Stimulated activated CD4-positive, alpha-beta T cell treated with anti-CD3 and anti-CD28 coated beads, Interleukin-4, amount 100 ng/mL, for 1 hour (primary cell): ENCODE data around the gene SLC39A2.
"Not testable (repeated sequence)": the region's sequence is repeated elsewhere in the genome, so short reads cannot be mapped to it uniquely, and the experiment has no call there.

Source experiments
- DNase-seq: peaks from one replicate; pipeline ENCODE4 v3.0.0-alpha.2; 2020

The SLC39A2 gene, protein sequence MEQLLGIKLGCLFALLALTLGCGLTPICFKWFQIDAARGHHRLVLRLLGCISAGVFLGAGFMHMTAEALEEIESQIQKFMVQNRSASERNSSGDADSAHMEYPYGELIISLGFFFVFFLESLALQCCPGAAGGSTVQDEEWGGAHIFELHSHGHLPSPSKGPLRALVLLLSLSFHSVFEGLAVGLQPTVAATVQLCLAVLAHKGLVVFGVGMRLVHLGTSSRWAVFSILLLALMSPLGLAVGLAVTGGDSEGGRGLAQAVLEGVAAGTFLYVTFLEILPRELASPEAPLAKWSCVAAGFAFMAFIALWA

DNA sequence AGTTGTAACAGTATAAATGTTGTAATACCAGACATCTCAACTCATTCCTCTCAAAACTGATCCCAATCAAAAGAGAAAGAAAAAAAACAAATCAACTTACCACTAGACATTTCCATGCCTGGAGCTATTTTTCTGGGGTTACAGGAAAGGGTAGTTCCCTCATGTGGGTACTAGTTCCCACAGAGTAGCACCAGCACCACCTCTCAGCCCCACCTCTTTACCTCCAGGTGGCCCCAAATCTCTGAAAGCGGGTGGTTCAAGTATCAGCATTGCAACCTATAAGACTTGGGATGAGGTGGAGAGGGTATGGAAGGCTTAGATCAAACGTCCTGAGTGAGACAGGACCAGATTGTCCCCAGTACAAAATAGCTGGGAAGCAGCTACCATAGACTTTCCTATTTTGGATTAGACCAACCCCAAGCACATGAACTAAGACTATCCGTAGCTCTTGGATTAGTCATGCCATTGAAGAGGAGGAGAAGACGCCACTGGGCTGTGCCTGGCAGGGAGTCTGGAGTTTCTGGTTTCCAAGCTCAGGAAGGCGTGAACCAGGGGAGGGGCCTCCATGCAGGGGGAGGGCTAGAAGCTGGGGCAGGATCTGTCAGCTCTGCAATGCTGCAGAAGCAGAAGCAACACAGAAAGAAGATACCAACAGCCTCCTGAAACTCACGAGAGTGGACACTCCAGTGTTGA lies at the start of gene SLC39A2:
Gene SLC39A2 (plus strand): TSS at position 620 of the 693 bp plus-strand sequence. CDS start 154 bp downstream, outside the sequence.
- DNase-seq = no peak

DNA sequence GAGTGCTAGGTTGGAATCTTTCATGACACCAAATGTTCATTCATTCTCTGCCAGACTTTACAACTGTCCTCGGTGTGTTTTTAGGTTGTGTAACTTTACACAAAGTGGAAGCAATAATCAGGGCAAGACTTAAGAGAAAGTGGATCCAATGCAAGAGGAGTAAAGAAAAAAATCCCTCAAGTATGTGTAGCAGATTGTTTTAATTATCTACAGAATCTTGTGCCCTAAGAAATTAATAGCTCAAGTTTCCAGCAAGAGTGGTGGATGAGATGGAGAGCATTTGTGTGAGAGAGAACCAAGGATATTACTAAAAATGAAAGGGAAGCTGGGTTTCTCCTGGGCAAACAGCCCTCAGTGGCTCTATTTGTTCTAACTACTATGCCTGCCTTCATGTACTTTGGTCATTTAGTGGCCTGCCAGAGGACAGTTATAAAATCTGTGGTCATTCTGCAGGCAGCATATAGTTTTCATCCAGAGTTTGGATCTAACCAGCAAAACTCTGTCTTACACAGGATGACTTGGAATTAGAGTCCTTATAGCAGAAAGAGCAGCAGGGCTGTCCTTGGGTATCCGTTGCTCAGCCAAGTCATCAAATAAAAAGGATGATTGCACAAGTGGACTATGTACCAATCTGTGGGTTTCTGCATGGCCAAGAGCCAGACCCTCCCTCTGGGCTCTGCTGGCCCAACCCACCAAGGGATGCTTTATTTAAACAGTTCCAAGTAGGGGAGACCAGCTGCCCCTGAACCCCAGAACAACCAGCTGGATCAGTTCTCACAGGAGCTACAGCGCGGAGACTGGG lies 44.2 kb upstream of the SLC39A2 start, which contains the start of gene RNASE2:
Gene RNASE2 (plus strand): TSS at position 752 of the 802 bp plus-strand sequence. CDS start 285 bp downstream, outside the sequence.
- not testable (repeated sequence) for DNase-seq

- not testable (repeated sequence) for DNase-seq
These were observed 43.6 kb upstream of the SLC39A2 start for GRCh38 chr14:20955538-20955873.

DNA sequence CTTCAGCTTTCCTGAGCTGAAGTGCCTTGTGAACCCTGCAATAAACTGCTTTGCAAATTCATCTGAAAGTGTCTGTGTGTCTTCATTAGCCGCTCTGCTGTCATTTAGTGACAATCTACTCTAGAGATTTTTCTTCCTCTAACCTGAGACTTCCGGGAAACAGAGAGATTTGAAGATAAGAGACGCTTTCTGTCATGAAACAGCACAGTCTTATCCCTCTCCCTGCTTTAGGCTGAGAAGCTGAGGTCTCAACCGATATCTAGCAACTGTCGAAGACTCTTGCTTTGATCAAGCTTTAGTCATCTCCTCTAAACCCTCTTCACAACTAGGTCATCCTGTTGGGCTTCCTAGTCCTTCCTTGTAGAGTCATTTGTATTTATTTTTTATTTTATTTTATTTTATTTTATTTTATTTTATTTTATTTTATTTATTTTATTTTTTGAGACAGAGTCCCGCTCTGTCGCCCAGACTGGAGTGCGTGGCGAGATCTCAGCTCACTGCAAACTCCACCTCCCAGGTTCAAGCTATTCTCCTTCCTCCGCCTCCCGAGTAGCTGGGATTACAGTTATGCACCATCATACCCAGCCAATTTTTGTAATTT lies 42.6 kb upstream of the SLC39A2 start:
- DNase-seq = no peak

DNA sequence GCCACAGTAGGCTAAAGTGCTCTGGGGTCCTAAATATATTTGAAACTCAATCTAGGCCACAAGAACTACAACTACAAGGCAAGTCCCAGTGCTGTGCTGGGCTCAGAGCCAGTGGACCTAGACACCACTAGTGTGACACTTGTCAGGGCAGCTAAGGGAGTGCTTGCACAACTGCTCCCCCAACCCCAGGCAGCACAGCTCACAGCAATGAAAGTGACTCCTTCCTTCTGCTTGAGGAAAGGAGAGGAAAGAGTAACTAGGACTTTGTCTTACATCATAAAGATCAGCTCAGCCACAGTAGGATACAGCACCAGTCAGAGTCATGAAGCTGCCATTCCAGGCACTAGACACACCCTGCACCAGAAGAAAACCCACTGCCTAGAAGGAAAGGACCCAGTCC lies 40.1 kb upstream of the SLC39A2 start:
- not testable (repeated sequence) for DNase-seq

DNA sequence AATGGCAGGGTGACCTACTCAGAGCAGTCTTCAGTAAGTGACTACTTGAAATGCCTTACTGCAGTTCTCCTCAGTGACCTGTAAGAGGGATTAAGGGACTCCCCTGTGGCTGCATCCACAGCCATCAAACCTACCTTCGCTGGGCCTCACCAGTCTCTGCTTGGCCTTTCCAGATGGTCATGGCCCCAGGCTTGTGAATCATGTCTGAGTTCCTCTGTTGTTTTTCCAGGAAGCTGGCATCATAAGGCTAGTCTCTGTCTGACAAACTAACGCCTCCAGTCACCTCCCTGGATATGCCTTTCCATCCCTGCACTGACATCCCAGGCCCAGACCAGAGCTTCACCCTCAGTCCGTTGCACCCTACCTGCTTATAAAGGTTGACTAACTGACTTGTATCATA lies 29.8 kb upstream of the SLC39A2 start:
- no peak for DNase-seq

- no peak for DNase-seq
These were observed 28.5 kb upstream of the SLC39A2 start for GRCh38 chr14:20970647-20970982.

DNA sequence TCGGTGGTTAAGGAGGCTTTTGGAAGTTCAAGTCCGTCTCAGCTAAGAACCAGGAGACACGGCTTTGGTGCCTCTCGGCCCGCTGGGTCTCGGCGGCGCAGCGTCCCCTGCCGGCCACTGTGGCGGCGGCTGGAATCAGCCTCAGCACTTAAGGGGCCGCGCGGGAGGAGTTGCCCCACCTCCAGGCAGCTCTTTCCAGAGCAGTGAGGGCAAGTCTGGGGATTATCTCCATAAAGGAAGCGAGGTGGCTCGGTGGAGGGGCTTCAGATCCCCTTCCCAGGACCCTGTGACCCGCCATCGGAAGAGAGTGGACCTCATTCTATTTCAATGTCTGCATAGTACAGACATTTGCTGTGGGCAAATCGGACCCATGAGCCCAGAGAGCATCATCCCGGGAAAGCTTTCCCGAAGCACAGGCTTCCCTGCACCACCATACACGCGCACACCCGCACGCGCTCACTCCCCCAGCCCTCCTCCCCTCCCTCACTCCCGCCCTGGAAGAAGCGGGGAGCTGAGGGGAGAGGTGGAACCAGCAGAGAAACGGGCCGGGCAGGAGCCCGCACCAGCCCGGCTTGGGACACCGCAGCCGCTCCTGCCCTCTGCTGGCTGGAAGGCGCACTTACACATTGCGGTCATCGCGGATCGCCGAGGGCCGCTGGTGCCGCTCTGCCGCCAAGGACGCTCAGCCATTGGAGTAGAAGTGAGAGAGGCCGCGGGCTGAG lies 27.9 kb upstream of the SLC39A2 start:
- DNase-seq = peak; percentile 80

DNA sequence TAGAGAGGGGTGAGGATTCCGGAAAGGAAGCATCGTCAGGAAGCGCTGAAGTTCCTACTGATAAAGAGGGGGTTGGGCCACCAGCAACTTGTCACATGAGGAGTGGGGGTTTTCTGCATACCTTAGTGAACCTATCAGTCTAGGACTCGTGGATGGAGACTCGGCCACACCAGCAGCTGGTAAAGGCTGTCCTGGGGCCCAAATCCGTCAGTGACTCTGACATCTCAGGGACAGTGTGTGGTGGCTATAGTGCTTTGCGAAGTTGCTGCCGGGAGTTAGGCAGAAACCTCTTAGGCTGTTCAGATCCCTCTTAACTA lies 27.4 kb upstream of the SLC39A2 start:
- no peak for DNase-seq

DNA sequence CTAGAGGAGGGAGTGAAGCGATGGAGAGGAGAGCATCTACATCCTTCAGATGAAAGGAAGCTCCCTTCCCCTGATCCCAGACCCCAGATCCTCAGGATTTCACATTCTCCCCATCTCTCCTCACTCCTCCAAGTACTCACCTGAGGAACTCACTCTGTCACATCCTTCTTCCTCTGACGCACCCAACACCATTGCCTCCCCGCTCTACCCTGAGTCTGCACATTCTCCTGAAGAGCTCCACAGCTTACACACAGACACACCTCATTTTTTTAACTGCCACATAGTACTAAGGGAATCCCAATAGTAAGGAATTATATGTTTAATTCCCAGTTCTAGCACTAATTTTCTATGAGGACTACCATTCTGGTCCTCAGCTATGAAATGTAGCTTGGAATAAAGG lies 25.6 kb upstream of the SLC39A2 start:
- no peak for DNase-seq

DNA sequence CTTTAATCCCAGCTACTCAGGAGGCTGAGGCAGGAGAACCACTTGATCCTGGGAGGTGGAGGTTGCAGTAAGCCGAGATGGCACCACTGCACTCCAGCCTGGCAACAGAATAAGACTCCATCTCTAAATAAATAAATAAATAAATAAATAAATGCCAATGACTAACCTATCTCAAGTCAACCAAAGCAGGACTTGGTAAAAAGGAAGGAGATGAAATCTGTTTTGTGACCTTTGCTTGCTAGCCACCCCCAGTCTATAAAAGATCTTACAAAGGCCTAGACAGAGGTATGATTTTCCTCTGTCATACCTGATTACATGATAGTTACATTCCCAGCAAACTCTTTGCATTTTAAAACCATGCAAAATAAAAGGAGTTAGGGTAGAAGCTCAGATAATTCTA lies 22.8 kb upstream of the SLC39A2 start:
- no peak for DNase-seq

GRCh38 chr14:20978687-20979086 lies 20.4 kb upstream of the SLC39A2 start:
- no peak for DNase-seq

GRCh38 chr14:20980906-20981305 lies 18.2 kb upstream of the SLC39A2 start:
- no peak for DNase-seq

DNA sequence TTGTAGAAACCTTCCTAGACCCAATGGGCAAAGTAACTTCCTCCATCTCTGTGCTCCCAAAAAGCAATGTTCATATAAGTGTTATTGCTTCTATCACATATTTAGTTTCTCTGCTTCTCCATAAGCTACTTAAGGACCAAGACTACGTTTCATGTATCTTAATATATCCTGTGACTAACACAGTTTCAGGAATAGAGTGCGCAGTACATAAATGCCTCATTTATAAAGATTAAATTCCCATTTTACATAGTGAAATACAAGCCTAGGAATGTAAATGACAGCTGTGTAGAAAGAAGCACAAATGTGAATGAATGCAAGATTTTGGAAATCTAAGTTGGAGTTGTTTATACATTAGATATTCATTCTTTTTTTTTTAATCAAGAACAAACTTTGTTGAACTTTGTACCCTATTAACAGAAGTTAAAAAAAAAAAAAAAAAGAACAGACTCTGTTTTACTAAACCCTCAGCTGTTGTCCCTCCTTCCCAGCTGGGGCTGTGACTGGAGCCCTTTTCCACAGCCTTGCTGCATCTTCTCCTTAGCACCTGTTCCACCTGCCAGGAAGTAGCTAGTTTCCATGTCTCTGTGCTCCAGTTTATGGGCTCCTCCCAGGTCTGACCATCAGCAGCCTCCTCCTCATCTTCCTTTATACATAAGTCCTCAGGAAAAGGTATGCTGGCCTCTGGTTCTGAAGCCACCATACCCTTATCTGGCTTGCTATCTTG lies 16.3 kb upstream of the SLC39A2 start:
- DNase-seq = no peak

DNA sequence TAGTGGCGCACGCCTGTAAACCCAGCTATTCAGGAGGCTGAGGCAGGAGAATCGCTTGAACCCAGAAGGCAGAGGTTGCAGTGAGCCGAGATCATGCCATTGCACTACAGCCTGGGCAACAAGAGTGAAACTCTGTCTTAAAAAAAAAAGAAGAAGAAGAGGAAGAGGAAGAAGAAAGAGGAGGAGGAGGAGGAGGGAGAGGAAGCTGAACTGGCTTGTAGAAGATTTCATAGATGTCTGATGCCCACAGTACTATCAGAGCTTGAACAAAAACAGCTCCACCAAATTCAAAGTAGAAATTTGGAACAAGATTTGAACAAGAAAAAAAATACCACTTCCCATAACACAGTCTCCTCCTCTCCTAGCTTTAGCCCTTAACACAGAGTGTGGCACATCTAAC lies 13.4 kb upstream of the SLC39A2 start:
- not testable (repeated sequence) for DNase-seq

DNA sequence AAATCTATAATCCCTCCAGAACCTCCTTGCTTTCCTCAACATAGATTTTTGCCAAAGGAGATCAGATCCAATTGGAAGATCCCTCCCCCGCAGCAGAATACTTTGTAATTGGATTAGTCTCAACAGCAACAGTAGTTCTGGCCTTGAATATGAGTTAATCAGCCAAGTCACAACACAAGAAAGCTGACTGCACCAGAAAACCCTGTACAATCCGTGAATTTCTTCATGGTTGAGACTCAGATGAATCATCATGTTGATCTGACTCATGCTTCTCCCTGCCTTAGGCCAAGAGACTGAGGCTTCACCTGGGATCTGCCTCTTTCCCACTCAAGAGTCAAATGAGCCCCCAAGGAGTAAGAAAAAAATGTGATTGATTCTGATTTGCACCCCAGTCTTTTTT lies 12.3 kb upstream of the SLC39A2 start:
- no peak for DNase-seq

- DNase-seq = no peak
These were observed 10.2 kb upstream of the SLC39A2 start for GRCh38 chr14:20988717-20989470.

DNA sequence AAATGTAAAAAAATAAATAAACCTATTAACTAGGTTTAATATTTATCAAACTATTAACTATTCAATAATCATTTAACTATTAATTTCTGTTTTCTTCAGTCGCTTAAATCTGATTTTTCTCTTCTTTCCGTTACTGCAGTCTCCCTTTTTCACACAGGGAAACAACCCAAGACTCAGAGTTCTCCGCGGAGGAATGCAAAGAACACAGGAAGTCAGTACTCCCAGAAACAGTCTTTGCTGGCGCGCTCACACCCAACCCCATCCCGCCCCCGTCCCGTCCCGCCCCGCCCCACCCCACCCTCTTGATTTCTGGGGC lies 9.7 kb upstream of the SLC39A2 start:
- DNase-seq = no peak

DNA sequence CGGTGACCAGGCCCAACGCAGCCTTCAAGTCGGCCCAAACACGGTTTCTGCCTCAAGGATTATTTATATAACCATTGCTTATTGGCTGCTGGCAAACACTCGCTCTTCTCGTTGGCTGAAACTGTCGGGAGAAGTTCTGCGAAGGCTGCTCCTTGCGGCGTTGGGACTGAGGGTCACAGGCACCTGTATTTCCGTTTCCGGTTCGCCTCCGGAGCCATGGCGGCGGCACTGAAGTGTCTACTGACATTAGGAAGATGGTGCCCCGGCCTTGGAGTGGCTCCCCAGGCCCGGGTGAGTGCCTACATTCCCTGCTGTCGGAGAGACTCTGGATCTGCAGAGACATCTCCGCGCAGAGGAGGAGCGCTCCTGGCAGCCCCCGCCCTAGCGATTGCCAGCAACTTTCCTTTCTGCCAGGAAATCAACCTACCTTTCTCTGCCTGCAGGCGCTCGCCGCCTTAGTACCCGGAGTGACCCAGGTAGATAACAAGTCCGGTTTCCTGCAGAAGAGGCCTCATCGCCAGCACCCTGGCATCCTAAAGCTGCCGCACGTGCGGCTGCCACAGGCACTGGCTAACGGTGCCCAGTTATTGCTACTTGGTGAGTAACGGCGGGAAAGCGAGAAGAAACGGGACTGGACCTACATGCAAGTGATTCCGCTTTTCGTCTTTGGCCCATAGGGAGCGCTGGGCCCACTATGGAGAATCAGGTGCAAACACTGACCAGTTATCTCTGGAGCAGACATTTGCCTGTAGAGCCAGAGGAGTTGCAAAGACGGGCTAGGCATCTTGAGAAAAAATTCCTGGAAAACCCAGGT lies 9.1 kb upstream of the SLC39A2 start, which contains the start of gene METTL17:
Gene METTL17 (plus strand): TSS at position 194 of the 814 bp plus-strand sequence. CDS start 23 bp downstream, at position 217.
- DNase-seq = peak; percentile 85

- DNase-seq = no peak
These were observed 2.6 kb upstream of the SLC39A2 start for GRCh38 chr14:20996521-20996920.
